Heart left ventricle (tissue), 16 donors: Measurements from ENCODE around the gene GNA14. TPM values are rescaled to one million over a fixed set of nuclear protein-coding genes. Genes with fewer than 3 reads are reported as not detected.

Source experiments
- ATAC-seq, 4 donors: fragments of 200-7000 bp; cut with Tn5 transposase; one replicate each; pipeline ENCODE4 v1.9.1; 2020 to 2022; ENCODE audit warnings: moderate library complexity in 4 of 4, mild to moderate bottlenecking in 3 of 4, moderate number of reproducible peaks in 1 of 4
- DNase-seq, 5 donors: peaks; one replicate each; pipeline ENCODE4 v3.0.0-alpha.2; 2020
- H3K27ac ChIP-seq, 12 donors: fragments of 200-600 bp; sonication (generic) in 4 of 12; one replicate each; pipeline versions ENCODE4 v1.5.0 to v1.8.0; 2016 to 2022; ENCODE audit warnings: mild to moderate bottlenecking in 2 of 12
- H3K27me3 ChIP-seq, 9 donors: fragments of 200-600 bp; sonication (generic) in 2 of 9; one replicate each; pipeline versions ENCODE4 v1.5.1 to v1.8.0; 2016 to 2022; ENCODE audit warnings: mild to moderate bottlenecking in 3 of 9
- H3K36me3 ChIP-seq, 9 donors: fragments of 200-600 bp; sonication (generic) in 2 of 9; one replicate each; pipeline versions ENCODE4 v1.5.0 to v1.8.0; 2018 to 2022; ENCODE audit warnings: mild to moderate bottlenecking in 2 of 9
- H3K4me1 ChIP-seq, 12 donors: fragments of 200-600 bp; sonication (generic) in 4 of 12; one replicate each; pipeline versions ENCODE4 v1.5.0 to v1.8.0; 2016 to 2022; ENCODE audit warnings: mild to moderate bottlenecking in 3 of 12
- H3K4me3 ChIP-seq, 12 donors: fragments of 200-600 bp; sonication (generic) in 4 of 12; one replicate each; pipeline versions ENCODE4 v1.5.0 to v1.8.0; 2017 to 2022; ENCODE audit warnings: mild to moderate bottlenecking in 9 of 12, moderate library complexity in 4 of 12
- H3K9me3 ChIP-seq, 12 donors: fragments of 200-600 bp; sonication (generic) in 4 of 12; one replicate each; pipeline versions ENCODE4 v1.5.0 to v1.8.0; 2016 to 2022; ENCODE audit warnings: mild to moderate bottlenecking in 1 of 12
- CTCF ChIP-seq, 12 donors: fragments of 200-600 bp; sonication (generic) in 4 of 12; IDR thresholded peaks; one replicate each; pipeline versions ENCODE4 v1.5.0 to v1.8.0; 2018 to 2022; ENCODE audit warnings: antibody characterized with exemption in 12 of 12, mild to moderate bottlenecking in 5 of 12
- POLR2A ChIP-seq, 2 donors: fragments of 450-650 bp; IDR thresholded peaks; one replicate each; pipeline ENCODE4 v1.6.1; 2017; ENCODE audit warnings: antibody characterized with exemption in 2 of 2, mild to moderate bottlenecking in 2 of 2, moderate library complexity in 2 of 2
- WGBS, 4 donors: extraction: QIAGEN DNeasy Blood & Tissue Kit in 2 of 4; methylation state at CpG; one replicate each; pipeline versions ENCODE4 v1.1.5 to v1.1.7; 2013 to 2018; 5-methylcytosine and 5-hydroxymethylcytosine counted together
- intact Hi-C, 10 donors: fragments of 100-400 bp; cut with DNase I; formaldehyde crosslinking; loops; one replicate each; pipeline versions ENCODE4 v1.11.1 to v1.14.2; 2022
- polyA plus RNA-seq, 2 donors: library from polyadenylated mRNA; stranded (reverse); fragments of 200-250 nt; gene quantifications; one replicate each; pipeline ENCODE4 v1.2.3, GENCODE V29; 2013
- total RNA-seq, 9 donors: library from RNA; depleted of rRNA in 2 of 9; stranded (reverse); fragments of >200 nt in 2 of 9; fragmentation: NEBNext Ultra II Directional in 3 of 9; extraction: Animal tissue kit (Norgen Biotek cat#: 25700) in 3 of 9; gene quantifications; one replicate each; pipeline versions ENCODE4 v1.1.0 to v1.2.4, GENCODE V29; 2016 to 2023
- donor health status: ischemic (EF 13 %, LVEDD 7.1; RV severe dilation, severe dysfunction).
- donor health status: healthy with polysubstance abuse.
- donor health status: DM: no; HTN: yes; CAD: no.
- donor health status: DM: no; HTN: no; CAD: no.
- donor health status: ischemic (EF 25% LVEDD 6.9; RV normal size, moderate dysfunction).
- donor health status: ischemic (EF 25% LVEDD 5.7; RV mildly dilated, moderate dysfunction).
- donor health status: healthy.
- donor health status: DM: yes; HTN: yes; CAD: no.
- donor health status: ischemic (EF 35%, LVEDD 5.7; RV mildly dilated, moderate dysfunction).
- donor health status: nonischemic (EF 11% LVEDD 7.7; RV severe dilation, severe dysfunction).
- donor health status: DM: yes; HTN: yes; CAD: no.
- donor health status: PGD.
- donor health status: ischemic (EF 29% LVEDD 5.4; RV normal size, mild dysfunction).
- donor health status: nonischemic (EF 23%, LVEDD 6.1; RV moderate dilation, normal function).

GNA14 gene
- total and polyA plus RNA-seq, 11 donors, result 0.38 to 6.5 (median 1.3) TPM

- DNase-seq, result no peak
- WGBS, 4 donors, result 51 to 60% (median 56%) methylated on average over 10 of the region's 10 CpGs
- ATAC-seq, result peak in 1 of 4 donors; percentile 35
- Histone ChIP-seq H3K36me3 (no peaks in the 10 kb centered on the region), H3K27me3 (peaks cover 0 to 26% (median 0%) of the 10 kb centered on the region in 9 donors), H3K4me1 (peaks cover 0 to 26% (median 9%) of the 10 kb centered on the region in 12 donors), H3K9me3 (no peaks in the 10 kb centered on the region), H3K4me3 (peak overlapping the region in 11 of 12 donors; percentile 44 to 77 (median 57)), H3K27ac (peak overlapping the region in 8 of 12 donors; percentile 54 to 79 (median 62))
- intact Hi-C loops, result loop anchor here (2.0 to 10.0 kb wide), 12 partner anchors 37 to 194 kb away; no protein-coding TSS in a partner anchor
- TF ChIP-seq CTCF (IDR thresholded peaks at IDR 0.05) (peak in 11 of 12 donors; percentile 6 to 58 (median 31)), POLR2A (IDR thresholded peaks at IDR 0.05) (no peak)
These were observed 1.1 kb upstream of the GNA14 start for GRCh38 chr9:77649109-77649812.

GRCh38 chr9:77647267-77648233 is 572 bp downstream of the GNA14 start:
- H3K27me3 ChIP-seq, result peaks cover 0 to 26% (median 0%) of the 10 kb centered on the region in 9 donors
- WGBS, 4 donors, result 15 to 30% (median 22%) methylated on average over 57 to 83 of the region's 83 CpGs
- DNase-seq (peak in 3 of 5 donors; percentile 27 to 73 (median 40)), ATAC-seq (peak in 3 of 4 donors; percentile 35 to 46 (median 41))
- peak overlapping the region in 10 of 12 donors; percentile 51 to 79 (median 62) for H3K27ac ChIP-seq
- H3K4me1 ChIP-seq, result peaks cover 0 to 26% (median 9%) of the 10 kb centered on the region in 12 donors
- no peaks in the 10 kb centered on the region for H3K9me3 ChIP-seq
- peak overlapping the region; percentile 41 to 77 (median 56) for H3K4me3 ChIP-seq
- no peak for TF ChIP-seq POLR2A (IDR thresholded peaks at IDR 0.05)
- no peak for TF ChIP-seq CTCF (IDR thresholded peaks at IDR 0.05)
- intact Hi-C loops, result loop anchor here (2.0 to 10.0 kb wide), 12 partner anchors 35 to 193 kb away; no protein-coding TSS in a partner anchor
- no peaks in the 10 kb centered on the region for H3K36me3 ChIP-seq

- TF ChIP-seq CTCF (IDR thresholded peaks at IDR 0.05) (no peak), POLR2A (IDR thresholded peaks at IDR 0.05) (no peak)
- WGBS, 4 donors, result 86 to 99% (median 93%) methylated on average over 5 of the region's 5 CpGs
- ATAC-seq, result no peak
- no peak for DNase-seq
- H3K27ac ChIP-seq, result no peak overlapping the region
- no peak overlapping the region for H3K4me3 ChIP-seq
- H3K27me3 ChIP-seq, result peaks cover 0 to 26% (median 0%) of the 10 kb centered on the region in 9 donors
- intact Hi-C loops, result loop anchor here in 4 of 10 donors (10.0 kb wide), 4 partner anchors 79 to 189 kb away; no protein-coding TSS in a partner anchor
- peaks cover 0 to 16% (median 4%) of the 10 kb centered on the region in 12 donors for H3K4me1 ChIP-seq
- no peaks in the 10 kb centered on the region for H3K36me3 ChIP-seq
- H3K9me3 ChIP-seq, result no peaks in the 10 kb centered on the region
These were observed 4.3 kb downstream of the GNA14 start for GRCh38 chr9:77643871-77644270.
